Hippocampal formation (tissue), 2 donors: ENCODE measurements around the gene CHMP2A.
"Not testable (repeated sequence)": the region's sequence is repeated elsewhere in the genome, so short reads cannot be mapped to it uniquely, and the experiment has no call there.

Experiments
- DNase-seq, 2 donors: peaks; one replicate each; lab custom pipeline; 2025; lab: John Stamatoyannopoulos, UW

CHMP2A gene

DNA sequence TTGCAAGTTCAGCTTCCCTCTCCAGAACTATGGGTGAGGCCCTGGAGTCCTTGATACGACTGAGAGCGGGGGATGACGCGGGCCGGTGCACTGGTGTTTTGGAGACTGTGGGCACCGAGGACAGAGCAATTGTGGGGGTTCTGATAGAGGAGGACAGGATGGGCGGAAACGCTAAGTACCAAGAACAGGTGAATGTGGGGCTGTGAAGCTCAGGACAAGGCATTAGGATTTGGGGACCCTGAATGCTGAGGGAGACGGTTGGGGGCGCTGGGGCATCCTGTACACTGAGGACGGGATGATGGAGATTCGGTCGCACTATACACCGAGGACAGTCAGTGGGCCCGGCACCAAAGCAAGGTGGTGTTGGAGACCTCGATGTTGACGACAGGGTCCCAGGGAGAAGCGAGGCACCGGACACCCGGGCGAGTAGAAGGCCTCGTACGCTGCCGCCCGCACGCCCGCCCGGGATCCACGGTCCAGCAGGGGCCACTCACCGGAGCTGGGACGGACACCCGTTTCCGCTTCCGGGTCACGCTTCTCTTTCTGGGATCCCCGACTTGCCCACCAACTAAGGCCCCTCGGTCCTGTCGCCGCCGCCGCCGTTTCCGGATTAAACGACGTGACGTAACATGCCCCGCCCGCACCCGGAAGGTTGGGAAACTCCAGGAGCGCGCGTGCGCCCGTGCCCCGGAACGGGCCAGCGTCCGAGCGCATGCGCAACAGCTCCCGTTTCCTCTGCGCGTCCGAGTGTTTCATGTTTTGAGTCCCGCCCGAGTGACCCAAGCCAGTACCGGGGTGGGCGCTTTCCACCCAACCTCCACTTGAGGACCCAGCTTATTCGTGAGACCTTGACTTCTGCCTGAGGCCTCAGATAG lies at the start of gene CHMP2A:
CHMP2A (minus strand) TSS at position 612 of the 875 bp plus-strand sequence. CDS start 893 bp downstream, outside the sequence.
- no peak for DNase-seq

DNA sequence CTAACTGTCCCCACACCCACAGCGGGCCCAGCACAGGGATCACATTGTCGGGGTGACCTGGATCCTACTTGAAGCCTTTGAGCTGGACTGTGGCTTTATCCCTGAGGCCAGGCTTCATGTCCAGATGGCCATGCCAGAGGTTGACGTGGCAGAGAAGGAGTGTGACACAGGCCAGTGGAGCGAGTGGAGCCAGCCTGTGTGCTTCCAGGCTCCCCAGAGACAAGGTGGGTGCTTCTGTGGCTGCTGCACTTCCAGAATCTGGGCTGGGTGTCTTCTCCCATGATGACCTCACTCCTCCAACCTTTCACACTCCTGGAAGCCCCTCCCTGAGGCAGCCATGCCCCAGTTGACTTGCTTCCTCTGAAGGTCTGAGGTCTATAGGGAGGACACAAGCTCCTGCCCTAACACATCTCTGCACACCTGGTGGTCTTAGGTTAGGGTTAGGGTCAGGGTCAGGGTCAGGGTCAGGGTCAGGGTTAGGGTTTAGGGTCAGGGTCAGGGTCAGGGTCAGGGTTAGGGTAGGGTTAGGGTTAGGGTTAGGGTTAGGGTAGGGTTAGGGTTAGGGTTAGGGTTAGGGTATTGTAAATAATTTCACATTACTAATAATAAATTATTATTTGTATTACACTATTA lies 31.3 kb upstream of the CHMP2A start:
- no peak for DNase-seq

- DNase-seq = no peak
Measured at GRCh38 chr19:58585442-58586132, 30.7 kb upstream of the CHMP2A start.

- DNase-seq = no peak
Measured at GRCh38 chr19:58584498-58585441, 29.9 kb upstream of the CHMP2A start.

DNA sequence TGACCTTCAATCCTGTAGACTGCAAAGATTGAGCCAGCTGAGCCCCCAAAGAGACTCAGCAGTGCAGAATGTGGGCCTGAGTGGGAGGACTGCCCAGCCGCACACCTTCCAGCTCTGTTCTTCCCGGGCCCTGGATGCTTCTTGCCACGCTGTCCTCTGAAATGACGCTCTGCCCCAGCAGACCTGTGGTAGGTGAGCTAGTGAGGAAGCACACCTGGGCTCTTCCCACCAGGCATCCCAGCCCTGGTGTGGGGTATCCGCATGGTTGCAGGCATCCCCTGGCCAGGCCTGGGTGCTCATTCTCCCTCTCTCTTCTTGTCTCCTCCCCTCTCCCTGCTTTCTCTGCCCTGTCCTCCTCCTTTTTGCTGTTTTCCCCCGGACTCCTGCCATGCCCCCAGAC lies 28.1 kb upstream of the CHMP2A start:
- DNase-seq = no peak

DNA sequence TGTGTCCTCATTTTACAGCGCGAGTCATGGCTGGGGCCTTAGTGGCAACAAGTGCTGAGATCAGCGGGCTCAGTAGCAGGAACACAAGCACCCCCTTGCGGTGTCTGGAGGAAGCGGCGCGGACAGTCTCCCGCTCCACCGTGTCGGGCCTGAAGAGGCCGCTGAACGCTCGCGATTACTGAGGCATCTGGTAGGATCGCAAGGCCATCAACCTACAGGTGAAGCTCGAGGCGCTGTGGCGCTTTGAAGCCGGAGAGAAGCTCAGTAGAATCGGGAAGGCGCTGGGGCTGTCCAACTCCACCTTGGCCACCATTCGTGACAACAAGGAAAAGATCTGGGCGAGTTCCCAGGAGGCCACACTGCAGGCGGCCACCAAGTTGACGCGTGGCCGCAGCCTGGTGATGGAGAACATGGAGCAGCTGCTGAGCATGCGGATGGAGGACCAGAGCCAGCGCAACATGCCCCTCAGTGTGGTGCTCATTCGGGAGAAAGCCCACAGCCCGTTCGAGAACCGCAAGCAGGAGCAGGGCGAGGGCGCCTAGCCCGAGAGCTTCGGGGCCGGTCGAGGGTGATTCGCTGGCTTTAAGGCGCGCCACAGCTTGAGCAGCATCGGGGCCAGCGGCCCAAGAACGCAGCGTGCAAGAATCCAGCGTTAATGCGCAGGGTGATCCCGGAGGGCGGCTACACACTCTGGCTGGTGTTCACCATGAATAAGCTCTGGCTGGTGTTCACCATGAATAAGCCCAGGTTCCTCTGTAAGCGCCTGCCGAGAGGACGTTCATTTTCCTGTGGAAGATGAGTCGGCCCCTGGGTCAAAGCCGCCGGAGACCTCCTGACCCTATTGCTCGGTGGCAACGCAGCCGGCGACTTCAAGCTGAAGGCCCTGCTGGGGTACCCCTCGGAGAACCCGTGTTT lies 26.6 kb upstream of the CHMP2A start:
- no peak for DNase-seq

DNA sequence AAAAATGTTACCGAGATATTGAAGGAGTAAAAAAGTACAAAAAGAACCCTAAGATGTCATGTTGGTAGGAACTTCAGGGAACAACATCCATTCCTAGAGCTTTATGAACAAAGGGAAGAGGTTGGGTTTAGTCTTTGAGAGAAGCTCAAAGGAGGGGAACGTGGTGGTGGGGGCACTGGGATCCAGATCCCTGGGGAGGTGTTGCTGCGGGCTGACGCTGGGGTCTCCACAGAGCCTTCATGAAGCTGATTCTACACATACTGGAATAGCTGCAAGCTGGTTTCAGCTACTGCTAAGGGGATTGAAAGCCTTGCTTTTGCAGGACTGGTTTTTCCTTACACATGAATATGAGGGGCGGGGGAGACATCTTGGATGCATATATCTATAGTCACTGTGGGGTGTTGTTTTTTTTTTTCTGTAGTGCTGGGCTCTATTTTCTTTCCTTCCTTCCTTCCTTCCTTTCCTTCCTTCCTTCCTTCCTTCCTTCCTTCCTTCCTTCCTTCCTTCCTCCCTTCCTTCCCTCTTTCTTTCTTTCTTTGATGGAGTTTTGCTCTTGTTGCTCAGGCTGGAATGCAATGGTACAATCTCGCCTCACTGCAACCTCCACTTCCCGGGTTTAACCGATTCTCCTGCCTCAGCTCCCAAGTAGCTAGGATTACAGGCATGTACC lies 24.7 kb upstream of the CHMP2A start:
- DNase-seq = no peak

GRCh38 chr19:58578012-58578925 lies 23.4 kb upstream of the CHMP2A start:
- no peak for DNase-seq

DNA sequence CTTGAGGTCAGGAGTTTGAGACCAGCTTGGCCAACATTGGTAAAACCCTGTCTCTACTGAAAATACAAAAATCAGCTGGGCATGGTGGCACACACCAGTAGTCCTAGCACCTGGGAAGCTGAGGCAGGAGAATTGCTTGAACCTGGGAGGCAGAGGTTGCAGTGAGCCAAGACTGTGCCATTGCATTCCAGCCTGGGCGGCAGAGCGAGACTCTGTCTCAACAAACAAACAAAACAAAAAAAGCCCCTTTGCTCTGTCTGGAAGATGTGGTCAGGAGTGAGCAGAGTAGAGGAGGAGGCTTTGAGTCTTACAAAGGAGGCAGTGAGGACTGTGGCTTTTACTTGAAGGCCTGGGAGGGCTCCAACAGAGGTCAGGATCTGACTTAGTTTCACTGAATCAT lies 22.7 kb upstream of the CHMP2A start:
- DNase-seq = not testable (repeated sequence)

DNA sequence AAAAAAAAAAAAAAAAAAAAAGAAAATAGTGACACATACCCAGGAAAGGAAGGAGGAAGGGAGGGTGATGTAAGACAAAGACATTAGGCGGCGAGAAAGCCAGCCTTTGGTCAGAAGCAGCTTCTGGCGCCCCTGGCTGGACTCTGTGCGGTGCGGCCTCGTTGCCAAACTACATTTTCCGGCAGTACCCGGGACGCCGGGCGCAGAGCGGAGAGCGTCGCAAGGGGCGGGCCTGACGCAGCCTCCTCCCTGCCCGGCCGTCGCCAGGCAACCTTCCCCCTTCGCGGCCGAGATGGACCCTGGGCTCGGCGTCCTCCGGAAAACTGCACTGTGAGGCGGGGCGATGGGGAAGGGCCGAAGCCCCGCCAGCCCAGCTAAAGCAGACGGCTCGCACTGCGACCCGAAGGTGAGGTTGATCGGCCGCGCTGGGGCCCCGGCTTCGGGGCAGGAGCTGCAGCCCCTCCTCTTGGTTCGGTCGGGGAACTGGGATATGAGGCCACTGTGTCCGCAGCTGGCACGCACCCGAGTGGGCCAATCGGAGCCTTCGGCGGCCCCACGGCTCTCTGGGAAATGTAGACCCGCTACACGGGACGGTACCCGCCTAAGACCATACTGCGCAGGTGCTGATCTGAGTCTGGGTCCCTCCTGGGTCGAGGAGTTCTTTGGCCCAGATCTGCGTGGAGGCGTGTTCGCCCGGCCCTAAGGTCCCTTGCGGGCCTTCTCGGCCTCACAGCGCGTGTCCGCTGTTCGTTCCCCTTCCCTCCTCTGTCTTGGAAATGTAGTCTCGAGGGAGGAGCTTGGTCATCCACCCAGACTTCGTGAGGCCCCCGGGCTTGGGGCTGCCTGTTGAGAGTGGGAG lies 20.5 kb upstream of the CHMP2A start:
- DNase-seq = no peak

GRCh38 chr19:58573658-58574164 lies 18.8 kb upstream of the CHMP2A start:
- DNase-seq = no peak

DNA sequence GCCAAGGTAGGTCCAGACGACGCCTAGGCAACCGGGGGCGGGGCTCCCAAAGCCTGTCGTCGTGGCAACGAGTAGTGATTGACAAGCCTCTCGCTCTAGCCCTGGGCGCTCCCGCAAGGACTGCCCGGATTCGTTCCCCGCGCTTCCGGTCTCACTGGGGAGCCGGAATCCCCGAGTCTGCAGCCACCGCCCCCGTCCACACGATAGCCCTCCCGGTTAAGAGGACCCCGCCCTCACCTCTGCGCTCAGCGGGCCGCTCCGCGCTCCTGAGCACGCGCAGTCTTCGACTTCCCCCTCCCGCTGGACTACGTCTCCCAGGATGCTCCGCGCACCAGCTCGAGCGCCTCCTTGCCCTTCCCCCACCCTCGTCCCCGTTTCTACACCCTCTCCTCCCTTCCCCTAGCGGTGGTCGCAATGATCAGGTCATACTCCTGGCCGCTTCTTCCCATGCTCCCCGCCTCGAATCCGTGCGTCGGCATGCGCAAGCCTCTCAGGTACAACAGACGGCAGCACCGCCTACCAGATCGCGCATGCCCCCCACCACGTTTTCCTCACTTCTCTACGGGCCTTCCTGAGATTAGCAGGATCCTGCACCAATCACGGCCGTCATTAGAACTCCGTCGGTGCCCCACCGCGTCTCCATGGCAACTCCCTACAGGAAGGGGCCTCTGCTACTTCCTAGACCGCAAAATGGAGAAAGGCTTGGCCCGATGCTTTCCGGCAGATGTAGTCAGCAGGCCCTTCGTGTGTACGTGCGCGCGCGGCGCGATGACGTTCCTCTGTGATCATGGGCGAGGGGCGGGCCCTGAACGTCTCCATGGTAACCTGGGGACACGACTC lies 18.1 kb upstream of the CHMP2A start, which contains the start of gene MZF1:
MZF1 (minus strand) TSS at position 518 of the 840 bp plus-strand sequence. CDS start 1,946 bp downstream, outside the sequence.
- DNase-seq = no peak

- no peak for DNase-seq
Measured at GRCh38 chr19:58572026-58572817, 17.3 kb upstream of the CHMP2A start.

DNA sequence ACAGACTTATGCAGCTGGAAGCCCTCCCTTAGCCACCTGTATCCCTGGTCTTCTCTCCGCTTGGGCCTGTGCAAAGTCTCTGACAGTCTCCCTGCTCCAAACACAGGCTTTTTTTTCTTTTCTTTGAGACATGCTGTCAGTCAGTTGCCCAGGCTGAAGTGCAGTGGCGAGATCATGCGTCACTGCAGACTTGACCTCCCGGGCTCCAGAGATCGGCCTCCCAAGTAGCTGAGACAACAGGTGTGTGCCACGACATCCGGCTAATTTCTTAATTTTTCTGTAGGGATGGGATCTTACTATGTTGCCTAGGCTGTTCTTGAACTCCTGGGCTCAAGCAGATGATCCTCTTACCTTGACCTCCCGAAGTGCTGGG lies 16.7 kb upstream of the CHMP2A start:
- no peak for DNase-seq

DNA sequence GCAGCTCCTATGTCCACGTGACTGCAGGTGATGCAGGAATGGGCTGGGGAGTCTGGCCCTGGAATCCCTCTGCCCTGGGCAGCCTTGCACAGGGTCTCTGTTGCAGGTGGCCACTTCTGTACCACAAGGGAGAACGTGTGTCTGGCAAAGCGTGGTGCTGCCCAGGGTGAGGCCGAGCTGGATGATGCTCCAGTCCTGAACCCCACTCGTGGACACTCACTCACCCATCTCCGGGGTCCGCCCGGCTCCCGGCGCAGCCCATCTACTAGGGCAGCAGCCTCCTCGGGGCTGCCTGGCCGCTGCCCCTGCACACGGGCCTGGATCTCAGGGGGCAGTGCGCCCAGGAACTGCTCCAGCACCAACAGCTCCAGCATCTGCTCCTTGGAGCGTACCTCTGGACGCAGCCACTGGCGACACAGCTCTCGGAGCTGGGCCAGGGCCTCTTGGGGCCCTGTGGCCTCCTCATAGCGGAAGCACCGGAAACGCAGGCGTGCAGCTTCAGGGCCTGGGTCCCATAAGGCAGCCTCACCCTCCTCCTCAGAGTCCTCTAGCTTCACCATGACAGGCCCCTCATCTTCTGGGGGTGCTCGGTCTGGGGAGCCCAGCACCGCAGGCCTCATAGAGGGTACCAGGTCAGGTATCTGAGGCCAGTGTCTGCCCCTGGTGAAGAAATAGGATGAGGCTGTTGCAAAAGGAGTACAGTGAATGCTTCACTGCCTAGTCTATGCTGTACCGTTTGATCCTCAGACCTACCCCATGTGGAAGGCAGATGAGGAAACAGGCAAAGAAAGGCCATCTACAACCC lies 16.1 kb upstream of the CHMP2A start:
- no peak for DNase-seq
